ENCODE measurements around the gene ST3GAL3. TPM values are rescaled to one million over a fixed set of nuclear protein-coding genes. Genes with fewer than 3 reads are reported as not detected.
A peak's percentile ranks its signal among the peaks of the same experiment; 100 is the strongest.

Gene ST3GAL3
- total RNA-seq, 1 experiment from 2014 or later: 19.3 TPM

DNA sequence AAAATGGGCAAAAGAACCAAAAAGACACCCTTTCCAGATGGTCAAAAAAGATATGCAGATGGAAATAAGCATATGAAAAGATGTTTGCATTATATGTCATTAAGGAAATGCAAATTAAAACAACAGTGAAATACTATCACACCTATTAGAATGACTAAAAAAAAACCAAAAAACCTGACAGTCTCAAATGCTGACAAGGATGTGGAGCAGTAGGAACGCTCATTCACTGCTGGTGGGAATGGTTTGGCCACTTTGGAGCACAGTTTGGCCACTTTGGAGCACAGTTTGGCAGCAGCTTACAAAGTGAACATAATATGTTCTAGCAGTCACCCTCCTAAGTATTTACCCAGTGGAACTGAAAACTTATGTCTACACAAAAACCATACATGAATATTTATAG lies 121.2 kb downstream of the ST3GAL3 start:
- Histone ChIP-seq H3K27ac (no peak overlapping the region), H3K4me2 (no peak overlapping the region), H3K36me3 (ENCODE audit: low read depth) (no peaks in the 10 kb centered on the region), H3K9me2 (ENCODE audit: insufficient read depth) (no peaks in the 10 kb centered on the region), H3F3A (ENCODE audit: insufficient read depth, low read depth) (peaks cover 29% of the 10 kb centered on the region), H3K27me3 (ENCODE audit: insufficient read depth, low read depth) (no peaks in the 10 kb centered on the region), H3K79me2 (ENCODE audit: low read depth) (no peaks in the 10 kb centered on the region), H2AFZ (no peak overlapping the region), H3K4me1 (replicated peaks; ENCODE audit: insufficient read depth) (peaks cover 58% of the 10 kb centered on the region), H4K20me1 (ENCODE audit: insufficient read depth) (no peaks in the 10 kb centered on the region), H3K9me3 (ENCODE audit: insufficient read depth, low read depth) (no peaks in the 10 kb centered on the region), H3K4me3 (no peak overlapping the region)
- ChIA-PET CTCF (no interaction called here), POLR2A (ENCODE audit: unreplicated experiment) (interaction anchor here (0.7 kb wide), 1 partner anchor 803 kb away, joined by 7 read pairs; no protein-coding TSS in a partner anchor)
- no peak for DNase-seq
- BruUV-seq (replicated peaks): no TSS peak
- intact Hi-C loops (cut with micrococcal nuclease; ENCODE audit: unreplicated experiment): no loop called here
- TF ChIP-seq EZH2 (IDR thresholded peaks at IDR 0.05; ENCODE audit: low read depth): no peak
- TF ChIP-seq, protein P1, sequence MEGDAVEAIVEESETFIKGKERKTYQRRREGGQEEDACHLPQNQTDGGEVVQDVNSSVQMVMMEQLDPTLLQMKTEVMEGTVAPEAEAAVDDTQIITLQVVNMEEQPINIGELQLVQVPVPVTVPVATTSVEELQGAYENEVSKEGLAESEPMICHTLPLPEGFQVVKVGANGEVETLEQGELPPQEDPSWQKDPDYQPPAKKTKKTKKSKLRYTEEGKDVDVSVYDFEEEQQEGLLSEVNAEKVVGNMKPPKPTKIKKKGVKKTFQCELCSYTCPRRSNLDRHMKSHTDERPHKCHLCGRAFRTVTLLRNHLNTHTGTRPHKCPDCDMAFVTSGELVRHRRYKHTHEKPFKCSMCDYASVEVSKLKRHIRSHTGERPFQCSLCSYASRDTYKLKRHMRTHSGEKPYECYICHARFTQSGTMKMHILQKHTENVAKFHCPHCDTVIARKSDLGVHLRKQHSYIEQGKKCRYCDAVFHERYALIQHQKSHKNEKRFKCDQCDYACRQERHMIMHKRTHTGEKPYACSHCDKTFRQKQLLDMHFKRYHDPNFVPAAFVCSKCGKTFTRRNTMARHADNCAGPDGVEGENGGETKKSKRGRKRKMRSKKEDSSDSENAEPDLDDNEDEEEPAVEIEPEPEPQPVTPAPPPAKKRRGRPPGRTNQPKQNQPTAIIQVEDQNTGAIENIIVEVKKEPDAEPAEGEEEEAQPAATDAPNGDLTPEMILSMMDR (conservative IDR thresholded peaks at IDR 0.05): no peak

DNA sequence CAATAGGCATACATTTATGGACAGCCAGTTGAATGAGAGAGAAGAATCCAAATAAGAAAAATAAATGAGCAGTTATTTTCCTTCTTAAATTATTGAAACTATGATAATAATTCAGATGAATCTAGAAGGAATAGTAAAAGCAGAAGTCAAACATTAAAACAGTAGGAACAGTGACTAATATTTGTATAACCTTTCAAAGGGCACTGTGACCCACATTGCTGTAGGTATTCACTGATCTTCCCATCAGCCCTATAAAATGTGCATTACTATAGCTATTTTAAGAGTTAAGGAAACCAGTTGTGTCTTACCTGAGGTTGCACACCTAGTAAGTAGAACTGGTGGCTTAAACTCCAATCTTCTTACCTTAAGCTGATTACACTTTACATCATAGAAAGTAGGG lies 123.5 kb downstream of the ST3GAL3 start:
- H3K27ac ChIP-seq: peak overlapping the region; percentile 94
- peak in 1 of 2 experiments; percentile 77 for DNase-seq
- intact Hi-C loops (cut with micrococcal nuclease; ENCODE audit: unreplicated experiment): loop anchor here (5.0 to 10.0 kb wide), 3 partner anchors 276 to 459 kb away; no protein-coding TSS in a partner anchor

GRCh38 chr1:43831851-43832250 lies 124.5 kb downstream of the ST3GAL3 start:
- H2AFZ ChIP-seq: no peak overlapping the region
- no peaks in the 10 kb centered on the region for H3K27me3 ChIP-seq (ENCODE audit: insufficient read depth, low read depth)
- H3K9me2 ChIP-seq (ENCODE audit: insufficient read depth): no peaks in the 10 kb centered on the region
- no peaks in the 10 kb centered on the region for H3K9me3 ChIP-seq (ENCODE audit: insufficient read depth, low read depth)
- no TSS peak for BruUV-seq (replicated peaks)
- peak overlapping the region; percentile 72 for H3K4me2 ChIP-seq
- H3K79me2 ChIP-seq (ENCODE audit: low read depth): no peaks in the 10 kb centered on the region
- no peaks in the 10 kb centered on the region for H4K20me1 ChIP-seq (ENCODE audit: insufficient read depth)
- intact Hi-C loops (cut with micrococcal nuclease; ENCODE audit: unreplicated experiment): loop anchor here (5.0 to 10.0 kb wide), 3 partner anchors 277 to 460 kb away; no protein-coding TSS in a partner anchor
- DNase-seq: no peak
- H3K4me3 ChIP-seq: no peak overlapping the region
- TF ChIP-seq, protein P1 (conservative IDR thresholded peaks at IDR 0.05): no peak
- TF ChIP-seq EZH2 (IDR thresholded peaks at IDR 0.05; ENCODE audit: low read depth): no peak
- POLR2A ChIA-PET (ENCODE audit: unreplicated experiment): no interaction called here
- peaks cover 51% of the 10 kb centered on the region for H3F3A ChIP-seq (ENCODE audit: insufficient read depth, low read depth)
- H3K27ac ChIP-seq: peak overlapping the region; percentile 94
- H3K4me1 ChIP-seq (replicated peaks; ENCODE audit: insufficient read depth): peaks cover 76% of the 10 kb centered on the region
- CTCF ChIA-PET: interaction anchor here (1.5 kb wide), 1 partner anchor 68 kb away, joined by 5 read pairs; no protein-coding TSS in a partner anchor
- H3K36me3 ChIP-seq (ENCODE audit: low read depth): no peaks in the 10 kb centered on the region

More for the DNA sequence above, 123.5 kb downstream of the ST3GAL3 start:
- H3K4me1 ChIP-seq (replicated peaks; ENCODE audit: insufficient read depth): peaks cover 66% of the 10 kb centered on the region
- H3K4me3 ChIP-seq: no peak overlapping the region
- no peak for TF ChIP-seq EZH2 (IDR thresholded peaks at IDR 0.05; ENCODE audit: low read depth)
- TF ChIP-seq, protein P1 (conservative IDR thresholded peaks at IDR 0.05): no peak
- peaks cover 41% of the 10 kb centered on the region for H3F3A ChIP-seq (ENCODE audit: insufficient read depth, low read depth)
- ChIA-PET POLR2A (ENCODE audit: unreplicated experiment) (interaction anchor here (0.6 kb wide), 1 partner anchor 81 kb away, joined by 4 read pairs; no protein-coding TSS in a partner anchor), CTCF (interaction anchor here (1.0 to 1.5 kb wide), 2 partner anchors 46 to 67 kb away, joined by 3 to 5 read pairs; no protein-coding TSS in a partner anchor)
- no peaks in the 10 kb centered on the region for H3K9me2 ChIP-seq (ENCODE audit: insufficient read depth)
- H3K27me3 ChIP-seq (ENCODE audit: insufficient read depth, low read depth): no peaks in the 10 kb centered on the region
- H3K4me2 ChIP-seq: peak overlapping the region; percentile 72
- H2AFZ ChIP-seq: no peak overlapping the region
- no peaks in the 10 kb centered on the region for H4K20me1 ChIP-seq (ENCODE audit: insufficient read depth)
- H3K36me3 ChIP-seq (ENCODE audit: low read depth): no peaks in the 10 kb centered on the region
- H3K79me2 ChIP-seq (ENCODE audit: low read depth): no peaks in the 10 kb centered on the region
- BruUV-seq (replicated peaks): no TSS peak
- H3K9me3 ChIP-seq (ENCODE audit: insufficient read depth, low read depth): no peaks in the 10 kb centered on the region

Measured in PC-9 (cell line).